HG02981 (cell line): ENCODE results near the gene TMEM245.

Experiments used
- ATAC-seq: cut with Tn5 transposase; IDR thresholded peaks from one replicate; pipeline ENCODE4 v1.9.1; 2021; ENCODE audit warnings: mild to moderate bottlenecking, moderate library complexity; ENCODE audit not compliant: unreplicated experiment

TMEM245 gene

GRCh38 chr9:109031241-109031640, 88.5 kb downstream of the TMEM245 start:
- ATAC-seq = no peak

- ATAC-seq = no peak
Measured at GRCh38 chr9:109030426-109030825, 89.3 kb downstream of the TMEM245 start.

- no peak for ATAC-seq
Measured at GRCh38 chr9:109028457-109028856, 91.3 kb downstream of the TMEM245 start.

GRCh38 chr9:109027176-109027575, 92.6 kb downstream of the TMEM245 start:
- no peak for ATAC-seq

GRCh38 chr9:109026306-109026705, 93.4 kb downstream of the TMEM245 start:
- no peak for ATAC-seq

- ATAC-seq = no peak
Measured at GRCh38 chr9:109022873-109023272, 96.9 kb downstream of the TMEM245 start.

GRCh38 chr9:109020581-109021511, 98.9 kb downstream of the TMEM245 start:
- no peak for ATAC-seq

- no peak for ATAC-seq
Measured at GRCh38 chr9:109020113-109020512, 99.6 kb downstream of the TMEM245 start.

GRCh38 chr9:109019420-109019819, 100.3 kb downstream of the TMEM245 start:
- no peak for ATAC-seq

GRCh38 chr9:109017493-109017892, 102.3 kb downstream of the TMEM245 start:
- ATAC-seq = peak; percentile 33

- ATAC-seq = no peak
Measured at GRCh38 chr9:109017061-109017460, 102.7 kb downstream of the TMEM245 start.

- no peak for ATAC-seq
Measured at GRCh38 chr9:109016132-109016531, 103.6 kb downstream of the TMEM245 start.

GRCh38 chr9:109014608-109015280, 105.0 kb downstream of the TMEM245 start:
- no peak for ATAC-seq

- no peak for ATAC-seq
Measured at GRCh38 chr9:109013679-109014607, 105.8 kb downstream of the TMEM245 start.

GRCh38 chr9:109012876-109013678, 106.7 kb downstream of the TMEM245 start, which contains the start of gene CTNNAL1:
TSS of gene CTNNAL1 (minus strand) at chr9:109013499. CDS start at chr9:109013442, 57 bp downstream.
- ATAC-seq = peak; percentile 70

GRCh38 chr9:109012009-109012875, 107.5 kb downstream of the TMEM245 start:
- peak; percentile 33 for ATAC-seq

GRCh38 chr9:109011231-109011671, 108.5 kb downstream of the TMEM245 start:
- ATAC-seq = no peak

- peak; percentile 42 for ATAC-seq
Measured at GRCh38 chr9:109010746-109011145, 109.0 kb downstream of the TMEM245 start.

GRCh38 chr9:109005678-109006077, 114.1 kb downstream of the TMEM245 start:
- ATAC-seq = no peak
